Common myeloid progenitor, CD34-positive (primary cell): Measurements from ENCODE around the gene OSBPL3.

Source experiments
- CTCF ChIA-PET: fragments of 350-600 bp; sonication (Branson Sonifier 250); formaldehyde crosslinking; loops from one replicate; lab custom pipeline; 2021; ENCODE audit warnings: antibody characterized with exemption; lab: Charles Lee
- POLR2A ChIA-PET: fragments of 350-600 bp; sonication (Branson Sonifier 250); formaldehyde crosslinking; loops from one replicate; lab custom pipeline; 2021; ENCODE audit warnings: antibody characterized with exemption; lab: Charles Lee
- DNase-seq, 3 donors: peaks; one replicate each; pipeline versions ENCODE4 v3.0.0 to v3.0.0-alpha.2; 2013
- H3K27ac ChIP-seq, 2 experiments: 1 replicate in 1 of 2; 2 replicates in 1 of 2; pipeline ENCODE4 v1.7.0; 2013; ENCODE audit warnings: inconsistent platforms in 2 of 2, low read length in 2 of 2, mild to moderate bottlenecking in 2 of 2, low read depth in 1 of 2, moderate library complexity in 1 of 2; ENCODE audit not compliant: severe bottlenecking in 2 of 2, insufficient read depth in 1 of 2, poor library complexity in 1 of 2
- H3K27me3 ChIP-seq, 5 experiments: replicated peaks in 2 of 5; 1 replicate in 3 of 5; 2 replicates in 2 of 5; pipeline versions ENCODE4 v1.6.1 to v1.7.0; 2013; ENCODE audit warnings: low read length in 4 of 5, mild to moderate bottlenecking in 2 of 5, moderate library complexity in 2 of 5, inconsistent platforms in 1 of 5; ENCODE audit not compliant: insufficient read depth in 5 of 5, control insufficient read depth in 4 of 5
- H3K36me3 ChIP-seq, 4 experiments: 1 replicate in 2 of 4; 2 replicates in 2 of 4; pipeline versions ENCODE4 v1.6.1 to v1.7.0; 2013; ENCODE audit warnings: low read length in 3 of 4, control low read depth in 1 of 4, mild to moderate bottlenecking in 1 of 4; ENCODE audit not compliant: control insufficient read depth in 4 of 4, insufficient read depth in 4 of 4
- H3K4me1 ChIP-seq, 4 experiments: 1 replicate in 3 of 4; 2 replicates in 1 of 4; pipeline versions ENCODE4 v1.6.1 to v1.7.1; 2013; ENCODE audit warnings: low read length in 3 of 4, mild to moderate bottlenecking in 3 of 4, control low read depth in 1 of 4, inconsistent platforms in 1 of 4, moderate library complexity in 1 of 4; ENCODE audit not compliant: control insufficient read depth in 4 of 4, insufficient read depth in 4 of 4; ENCODE audit errors: control extremely low read depth in 1 of 4
- H3K4me3 ChIP-seq, 7 experiments: 1 replicate in 4 of 7; 2 replicates in 3 of 7; pipeline versions ENCODE4 v1.5.1 to v1.7.0; 2013; ENCODE audit warnings: mild to moderate bottlenecking in 7 of 7, low read length in 6 of 7, moderate library complexity in 6 of 7, inconsistent platforms in 2 of 7, low read depth in 2 of 7, control low read depth in 1 of 7; ENCODE audit not compliant: insufficient read depth in 4 of 7, control insufficient read depth in 1 of 7; ENCODE audit errors: extremely low read depth in 1 of 7
- H3K9me3 ChIP-seq, 5 experiments: 1 replicate in 4 of 5; 2 replicates in 1 of 5; pipeline versions ENCODE4 v1.6.1 to v1.7.1; 2013; ENCODE audit warnings: low read length in 4 of 5, mild to moderate bottlenecking in 2 of 5, inconsistent platforms in 1 of 5, low read depth in 1 of 5, moderate library complexity in 1 of 5; ENCODE audit not compliant: control insufficient read depth in 4 of 5, insufficient read depth in 2 of 5; ENCODE audit errors: control extremely low read depth in 1 of 5
- WGBS: methylation state at CpG from one replicate; pipeline ENCODE4 v1.1.5; 2013; ENCODE audit not compliant: insufficient coverage; 5-methylcytosine and 5-hydroxymethylcytosine counted together

OSBPL3 gene

GRCh38 chr7:24868741-24869140, 111.2 kb downstream of the OSBPL3 start:
- ChIA-PET CTCF (interaction anchor here (0.9 kb wide), 1 partner anchor 114 kb away, joined by 3 read pairs; no protein-coding TSS in a partner anchor), POLR2A (interaction anchor here (0.6 to 0.7 kb wide), 2 partner anchors 8 to 12 kb away, joined by 3 read pairs; no protein-coding TSS in a partner anchor)
- Histone ChIP-seq H3K4me1 (peaks cover 0 to 26% (median 7%) of the 10 kb centered on the region in 4 experiments), H3K27me3 (no peaks in the 10 kb centered on the region), H3K4me3 (no peak overlapping the region), H3K36me3 (peaks cover 2 to 53% (median 19%) of the 10 kb centered on the region in 4 experiments), H3K27ac (no peak overlapping the region), H3K9me3 (no peaks in the 10 kb centered on the region)
- DNase-seq, result no peak
- 83% methylated on average over 1 of the region's 4 CpGs for WGBS

- Histone ChIP-seq H3K27ac (no peak overlapping the region), H3K9me3 (no peaks in the 10 kb centered on the region), H3K36me3 (peaks cover 5 to 59% (median 30%) of the 10 kb centered on the region in 4 experiments), H3K4me1 (peaks cover 0 to 10% (median 0%) of the 10 kb centered on the region in 4 experiments), H3K27me3 (no peaks in the 10 kb centered on the region), H3K4me3 (no peak overlapping the region)
- ChIA-PET POLR2A (no interaction called here), CTCF (no interaction called here)
- no peak for DNase-seq
- 87% methylated on average over 8 of the region's 12 CpGs for WGBS
These were observed 113.9 kb downstream of the OSBPL3 start for GRCh38 chr7:24866004-24866615.

GRCh38 chr7:24864214-24864817, 115.7 kb downstream of the OSBPL3 start:
- Histone ChIP-seq H3K4me1 (peaks cover 0 to 10% (median 0%) of the 10 kb centered on the region in 4 experiments), H3K36me3 (peaks cover 7 to 51% (median 24%) of the 10 kb centered on the region in 4 experiments), H3K4me3 (no peak overlapping the region), H3K27ac (no peak overlapping the region), H3K27me3 (no peaks in the 10 kb centered on the region), H3K9me3 (no peaks in the 10 kb centered on the region)
- peak; percentile 14 to 67 (median 43) for DNase-seq
- ChIA-PET POLR2A (no interaction called here), CTCF (no interaction called here)
- 89% methylated on average over 6 of the region's 6 CpGs for WGBS

GRCh38 chr7:24863626-24864025, 116.4 kb downstream of the OSBPL3 start:
- no peak for DNase-seq
- POLR2A ChIA-PET, result no interaction called here
- Histone ChIP-seq H3K27me3 (no peaks in the 10 kb centered on the region), H3K36me3 (peaks cover 7 to 54% (median 26%) of the 10 kb centered on the region in 4 experiments), H3K4me3 (no peak overlapping the region), H3K27ac (no peak overlapping the region), H3K9me3 (no peaks in the 10 kb centered on the region), H3K4me1 (peaks cover 0 to 10% (median 0%) of the 10 kb centered on the region in 4 experiments)
- CTCF ChIA-PET, result no interaction called here

- CTCF ChIA-PET, result interaction anchor here (0.7 to 1.1 kb wide), 2 partner anchors 16 to 117 kb away, joined by 3 read pairs; no protein-coding TSS in a partner anchor
- Histone ChIP-seq H3K27me3 (no peaks in the 10 kb centered on the region), H3K27ac (no peak overlapping the region), H3K9me3 (no peaks in the 10 kb centered on the region), H3K4me3 (no peak overlapping the region), H3K36me3 (peaks cover 10 to 55% (median 31%) of the 10 kb centered on the region in 4 experiments), H3K4me1 (peaks cover 0 to 10% (median 0%) of the 10 kb centered on the region in 4 experiments)
- POLR2A ChIA-PET, result no interaction called here
- WGBS, result 100% methylated on average over 1 of the region's 1 CpG
- no peak for DNase-seq
These were observed 117.5 kb downstream of the OSBPL3 start for GRCh38 chr7:24862461-24862860.

- DNase-seq, result no peak
- H3K27me3 ChIP-seq, result no peaks in the 10 kb centered on the region
- no peak overlapping the region for H3K4me3 ChIP-seq
- H3K4me1 ChIP-seq, result peaks cover 0 to 10% (median 0%) of the 10 kb centered on the region in 4 experiments
- no peaks in the 10 kb centered on the region for H3K9me3 ChIP-seq
- ChIA-PET CTCF (interaction anchor here (1.1 to 1.2 kb wide), 2 partner anchors 17 to 21 kb away, joined by 3 read pairs; no protein-coding TSS in a partner anchor), POLR2A (no interaction called here)
- H3K27ac ChIP-seq, result no peak overlapping the region
- H3K36me3 ChIP-seq, result peaks cover 10 to 52% (median 30%) of the 10 kb centered on the region in 4 experiments
These were observed 118.6 kb downstream of the OSBPL3 start for GRCh38 chr7:24861336-24861735.

GRCh38 chr7:24860611-24861010, 119.4 kb downstream of the OSBPL3 start:
- no peak for DNase-seq
- H3K9me3 ChIP-seq, result no peaks in the 10 kb centered on the region
- H3K36me3 ChIP-seq, result peaks cover 10 to 49% (median 27%) of the 10 kb centered on the region in 4 experiments
- H3K27ac ChIP-seq, result no peak overlapping the region
- CTCF ChIA-PET, result interaction anchor here (1.1 to 1.5 kb wide), 3 partner anchors 15 to 20 kb away, joined by 3 read pairs; no protein-coding TSS in a partner anchor
- no peaks in the 10 kb centered on the region for H3K27me3 ChIP-seq
- POLR2A ChIA-PET, result no interaction called here
- H3K4me3 ChIP-seq, result no peak overlapping the region
- peaks cover 0 to 10% (median 0%) of the 10 kb centered on the region in 4 experiments for H3K4me1 ChIP-seq
- no CpG with 5 or more reads among the region's 2 CpGs for WGBS
